Measurements from ENCODE around the gene JAK1.

DNA sequence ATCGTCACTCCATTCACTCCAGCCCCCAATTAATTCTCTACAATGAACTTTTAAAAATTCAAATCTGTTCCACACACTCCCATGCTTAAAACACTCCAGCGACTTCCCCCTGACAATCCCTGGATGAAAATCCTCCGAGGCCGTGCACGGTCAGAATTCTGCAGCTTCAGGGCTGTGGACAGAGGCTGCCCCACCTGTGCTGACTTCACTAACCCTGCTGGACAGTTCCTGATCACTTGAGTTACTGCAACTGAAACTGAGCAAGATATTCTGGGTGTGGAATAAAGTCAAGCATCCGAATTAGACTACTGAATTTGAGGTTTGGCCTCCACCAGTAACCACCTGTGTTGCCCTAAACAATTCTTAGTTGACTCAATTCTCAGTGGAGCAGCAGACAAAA lies 1.0 kb upstream of the JAK1 start:
- TF ChIP-seq CTCF (IDR thresholded peaks at IDR 0.05) (no peak), ZFX (IDR thresholded peaks at IDR 0.05; ENCODE audit: borderline replicate concordance) (no peak)

Measured in 22Rv1 (cell line).